MM.1S (cell line): ENCODE data around the gene FRMD4B.

ENCODE experiments used
- DNase-seq: peaks from one replicate; pipeline ENCODE4 v3.0.0-alpha.2; 2015
- H2AFZ ChIP-seq: fragments of 300-600 bp; sonication (generic); 2 replicates; pipeline ENCODE4 v1.6.0; 2016; ENCODE audit warnings: antibody characterized with exemption, low read length
- H3F3A ChIP-seq: fragments of 300-600 bp; sonication (generic); 2 replicates; pipeline ENCODE4 v1.6.1; 2016; ENCODE audit warnings: mild to moderate bottlenecking, antibody characterized with exemption, low read length, moderate library complexity, mixed read lengths; ENCODE audit not compliant: insufficient read depth
- H3K27ac ChIP-seq: fragments of 300-600 bp; sonication (generic); 2 replicates; pipeline ENCODE4 v1.5.1; 2016; ENCODE audit warnings: mild to moderate bottlenecking, low read length
- H3K27me3 ChIP-seq: fragments of 300-600 bp; sonication (generic); replicated peaks from 2 replicates; pipeline ENCODE4 v1.6.0; 2016; ENCODE audit warnings: low read length; ENCODE audit not compliant: insufficient read depth
- H3K36me3 ChIP-seq: fragments of 300-600 bp; sonication (generic); replicated peaks from 2 replicates; pipeline ENCODE4 v1.6.1; 2016; ENCODE audit warnings: mild to moderate bottlenecking, low read length, mixed read lengths; ENCODE audit not compliant: insufficient read depth
- H3K4me1 ChIP-seq: fragments of 300-600 bp; sonication (generic); 2 replicates; pipeline ENCODE4 v1.6.1; 2016; ENCODE audit warnings: low read length, mixed read lengths
- H3K4me2 ChIP-seq: fragments of 300-600 bp; sonication (generic); 2 replicates; pipeline ENCODE4 v1.6.0; 2016; ENCODE audit warnings: low read depth, low read length
- H3K4me3 ChIP-seq: fragments of 300-600 bp; sonication (generic); 2 replicates; pipeline ENCODE4 v1.5.1; 2016; ENCODE audit warnings: low read length, mixed read lengths
- H3K79me2 ChIP-seq: fragments of 300-600 bp; sonication (generic); 2 replicates; pipeline ENCODE4 v1.6.1; 2016; ENCODE audit warnings: mixed run types, low read length, mixed read lengths
- H3K9ac ChIP-seq: fragments of 300-600 bp; sonication (generic); 2 replicates; pipeline ENCODE4 v1.6.1; 2016; ENCODE audit warnings: low read length, mixed read lengths
- H3K9me2 ChIP-seq: fragments of 300-600 bp; sonication (generic); replicated peaks from 2 replicates; pipeline ENCODE4 v1.6.1; 2016; ENCODE audit warnings: mild to moderate bottlenecking, low read length, mixed read lengths; ENCODE audit not compliant: insufficient read depth
- H3K9me3 ChIP-seq: fragments of 300-600 bp; sonication (generic); replicated peaks from 2 replicates; pipeline ENCODE4 v1.6.1; 2016; ENCODE audit warnings: mild to moderate bottlenecking, low read length, mixed read lengths; ENCODE audit not compliant: insufficient read depth
- H4K20me1 ChIP-seq: fragments of 300-600 bp; sonication (generic); 2 replicates; pipeline ENCODE4 v1.6.1; 2016; ENCODE audit warnings: mild to moderate bottlenecking, low read length, moderate library complexity, mixed read lengths; ENCODE audit not compliant: insufficient read depth
- EZH2 ChIP-seq: fragments of 300-600 bp; sonication (generic); optimal IDR thresholded peaks from 2 replicates; pipeline ENCODE3; 2017; ENCODE audit warnings: low read depth, mild to moderate bottlenecking, antibody characterized with exemption, low read length, mixed read lengths
- EZH2phosphoT487 ChIP-seq: fragments of 300-600 bp; sonication (generic); IDR thresholded peaks from 2 replicates; pipeline ENCODE4 v1.6.1; 2018; ENCODE audit warnings: antibody characterized with exemption, low read length
- TF ChIP-seq, protein P1 (sequence below): fragments of 300-600 bp; sonication (generic); IDR thresholded peaks from 2 replicates; pipeline ENCODE4 v1.5.1; 2016; ENCODE audit warnings: antibody characterized with exemption, low read length, mixed read lengths

Gene FRMD4B

DNA sequence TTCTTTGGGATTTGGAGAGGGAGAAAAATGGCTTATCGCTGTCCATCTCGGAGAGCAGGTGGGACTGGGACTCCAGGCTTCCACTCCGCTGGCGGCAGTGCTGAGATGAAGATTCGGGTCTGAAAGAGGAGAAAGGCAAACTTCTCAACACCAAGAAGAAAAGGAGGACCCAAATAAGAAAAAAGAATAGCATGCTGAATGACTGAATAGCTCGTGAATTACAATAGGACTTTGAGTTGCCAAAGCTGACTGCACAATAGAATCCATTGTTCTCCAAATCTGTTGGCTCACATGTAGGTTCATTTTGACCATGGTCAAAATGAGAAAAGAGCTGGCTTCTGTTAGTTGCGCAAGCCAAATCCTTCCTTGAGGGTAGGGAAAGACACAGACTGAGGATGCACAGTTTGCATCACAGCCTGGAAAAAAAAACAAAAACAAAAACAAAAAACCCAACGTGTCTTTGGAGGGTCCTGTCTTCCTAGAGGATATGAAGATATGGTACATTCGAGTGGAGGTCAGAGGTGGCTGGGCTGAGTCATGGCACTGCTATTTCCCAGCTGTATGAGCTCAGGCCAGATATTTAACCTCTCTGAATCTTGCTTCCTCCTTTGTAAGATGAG is 204.2 kb downstream of the FRMD4B start:
- Histone ChIP-seq H2AFZ (no peak overlapping the region), H4K20me1 (no peaks in the 10 kb centered on the region), H3K79me2 (no peaks in the 10 kb centered on the region), H3F3A (peaks cover 23% of the 10 kb centered on the region), H3K4me2 (no peak overlapping the region), H3K9me3 (no peaks in the 10 kb centered on the region), H3K36me3 (no peaks in the 10 kb centered on the region), H3K27ac (no peak overlapping the region), H3K27me3 (no peaks in the 10 kb centered on the region), H3K4me3 (no peak overlapping the region), H3K9me2 (no peaks in the 10 kb centered on the region), H3K9ac (no peak overlapping the region), H3K4me1 (peaks cover 26% of the 10 kb centered on the region)
- no peak for TF ChIP-seq EZH2
- no peak for TF ChIP-seq EZH2phosphoT487
- TF ChIP-seq, protein P1, sequence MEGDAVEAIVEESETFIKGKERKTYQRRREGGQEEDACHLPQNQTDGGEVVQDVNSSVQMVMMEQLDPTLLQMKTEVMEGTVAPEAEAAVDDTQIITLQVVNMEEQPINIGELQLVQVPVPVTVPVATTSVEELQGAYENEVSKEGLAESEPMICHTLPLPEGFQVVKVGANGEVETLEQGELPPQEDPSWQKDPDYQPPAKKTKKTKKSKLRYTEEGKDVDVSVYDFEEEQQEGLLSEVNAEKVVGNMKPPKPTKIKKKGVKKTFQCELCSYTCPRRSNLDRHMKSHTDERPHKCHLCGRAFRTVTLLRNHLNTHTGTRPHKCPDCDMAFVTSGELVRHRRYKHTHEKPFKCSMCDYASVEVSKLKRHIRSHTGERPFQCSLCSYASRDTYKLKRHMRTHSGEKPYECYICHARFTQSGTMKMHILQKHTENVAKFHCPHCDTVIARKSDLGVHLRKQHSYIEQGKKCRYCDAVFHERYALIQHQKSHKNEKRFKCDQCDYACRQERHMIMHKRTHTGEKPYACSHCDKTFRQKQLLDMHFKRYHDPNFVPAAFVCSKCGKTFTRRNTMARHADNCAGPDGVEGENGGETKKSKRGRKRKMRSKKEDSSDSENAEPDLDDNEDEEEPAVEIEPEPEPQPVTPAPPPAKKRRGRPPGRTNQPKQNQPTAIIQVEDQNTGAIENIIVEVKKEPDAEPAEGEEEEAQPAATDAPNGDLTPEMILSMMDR: no peak
- no peak for DNase-seq

DNA sequence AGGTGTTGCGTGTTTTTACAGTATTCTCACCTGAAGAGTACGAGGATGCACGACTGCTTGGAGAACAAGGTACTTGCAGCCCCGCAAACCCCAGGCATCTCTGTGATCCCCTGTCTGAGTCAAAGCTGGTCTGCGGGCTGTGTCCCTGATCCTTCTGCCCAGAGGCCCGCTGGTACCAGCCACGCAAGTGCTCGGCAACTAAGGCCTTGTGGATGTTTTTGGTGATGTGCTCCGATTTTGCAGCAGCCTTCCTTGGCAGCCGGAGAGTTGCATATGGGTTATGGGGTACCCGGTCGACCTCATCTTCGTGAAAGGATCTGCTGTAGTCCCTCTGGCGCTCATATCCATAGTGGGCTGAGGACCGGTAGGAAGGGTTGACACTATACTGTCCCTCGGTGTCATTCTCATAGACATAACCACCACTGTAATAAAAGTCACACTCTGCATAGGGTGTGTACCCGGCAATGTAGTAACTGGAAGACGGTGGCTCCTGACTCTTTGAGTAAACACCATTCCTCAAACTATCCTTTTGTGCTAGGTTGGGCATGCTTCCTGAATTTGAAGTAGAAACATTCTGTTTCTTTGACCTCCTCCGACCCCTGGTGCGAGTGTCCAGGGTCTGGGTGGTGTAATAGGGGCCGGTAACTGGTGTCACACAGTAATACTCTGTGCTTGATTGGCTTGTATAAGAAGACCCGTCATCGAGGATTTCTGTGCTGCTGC is 204.9 kb downstream of the FRMD4B start:
- Histone ChIP-seq H3K9me3 (no peaks in the 10 kb centered on the region), H3K79me2 (no peaks in the 10 kb centered on the region), H3K9me2 (no peaks in the 10 kb centered on the region), H3K27ac (no peak overlapping the region), H3F3A (peaks cover 23% of the 10 kb centered on the region), H3K4me3 (no peak overlapping the region), H3K9ac (no peak overlapping the region), H2AFZ (no peak overlapping the region), H3K4me2 (no peak overlapping the region), H4K20me1 (no peaks in the 10 kb centered on the region), H3K36me3 (no peaks in the 10 kb centered on the region), H3K27me3 (no peaks in the 10 kb centered on the region), H3K4me1 (peaks cover 26% of the 10 kb centered on the region)
- DNase-seq: no peak
- no peak for TF ChIP-seq EZH2
- TF ChIP-seq, protein P1: no peak
- no peak for TF ChIP-seq EZH2phosphoT487

DNA sequence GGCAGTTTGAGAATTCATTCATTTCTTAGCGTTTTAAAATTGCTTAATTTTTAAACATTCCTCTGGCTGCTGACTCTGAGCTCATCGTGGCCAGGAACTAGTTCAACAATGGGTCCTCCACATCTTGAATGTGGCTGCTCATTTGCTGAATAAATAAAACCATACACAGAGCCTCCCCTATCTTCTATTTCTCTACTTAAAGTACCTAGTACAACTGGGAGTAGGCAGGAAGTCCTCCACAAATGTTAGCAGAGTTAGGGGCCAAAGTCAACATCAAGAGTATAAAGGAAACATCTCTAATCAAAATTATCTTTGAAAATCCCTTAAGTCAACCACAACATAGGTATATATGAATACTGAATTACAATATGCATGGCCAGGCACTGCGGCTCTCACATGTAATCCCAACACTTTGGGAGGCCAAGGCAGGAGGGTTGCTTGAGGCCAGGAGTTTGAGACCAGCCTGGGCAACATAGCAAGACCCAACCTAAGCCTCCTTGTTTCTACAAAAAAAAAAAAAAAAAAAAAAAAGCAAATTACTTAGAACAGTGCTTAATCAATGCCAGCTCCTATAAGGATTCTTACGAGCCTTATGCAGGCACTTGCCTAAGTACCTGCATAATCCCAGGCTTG is 206.0 kb downstream of the FRMD4B start:
- Histone ChIP-seq H3K9me3 (no peaks in the 10 kb centered on the region), H3K4me2 (peak overlapping the region; percentile 67), H4K20me1 (no peaks in the 10 kb centered on the region), H3K4me3 (peak overlapping the region; percentile 3; the same call in 1 of the 2 replicates), H3K36me3 (no peaks in the 10 kb centered on the region), H3K4me1 (peaks cover 26% of the 10 kb centered on the region), H3K27ac (peak overlapping the region; percentile 76), H2AFZ (no peak overlapping the region), H3K9ac (peak overlapping the region; percentile 11; the same call in 1 of the 2 replicates), H3F3A (peaks cover 23% of the 10 kb centered on the region), H3K9me2 (no peaks in the 10 kb centered on the region), H3K27me3 (no peaks in the 10 kb centered on the region), H3K79me2 (no peaks in the 10 kb centered on the region)
- no peak for DNase-seq
- TF ChIP-seq, protein P1: no peak
- no peak for TF ChIP-seq EZH2
- TF ChIP-seq EZH2phosphoT487: no peak
